Stimulated activated naive CD8-positive, alpha-beta T cell treated with anti-CD3 and anti-CD28 coated beads, Interleukin-15, Interleukin-2, amounts not matched to agents 100 U/mL and 50 U/mL, for 24 hours (primary cell): ENCODE results near the gene PIGU.
A peak's percentile ranks its signal among the peaks of the same experiment; 100 is the strongest.
"Not testable (repeated sequence)": the region's sequence is repeated elsewhere in the genome, so short reads cannot be mapped to it uniquely, and the experiment has no call there.

ENCODE experiments used
- ATAC-seq: fragments of 150-1000 bp; cut with Tn5 transposase; one replicate; pipeline ENCODE4 v1.10.0; 2021
- DNase-seq: peaks from one replicate; pipeline ENCODE4 v3.0.0; 2021

Gene PIGU

GRCh38 chr20:34661811-34662210 is 15.1 kb downstream of the PIGU start:
- not testable (repeated sequence) for DNase-seq, ATAC-seq

GRCh38 chr20:34658654-34659053 is 18.2 kb downstream of the PIGU start:
- not testable (repeated sequence) for ATAC-seq, DNase-seq

- ATAC-seq (no peak), DNase-seq (no peak)
Measured at GRCh38 chr20:34654207-34654744, 22.6 kb downstream of the PIGU start.

GRCh38 chr20:34651200-34651599 is 25.7 kb downstream of the PIGU start:
- DNase-seq (no peak), ATAC-seq (no peak)

- ATAC-seq (no peak), DNase-seq (no peak)
Measured at GRCh38 chr20:34647737-34648136, 29.2 kb downstream of the PIGU start.

- ATAC-seq (no peak), DNase-seq (no peak)
Measured at GRCh38 chr20:34644951-34645350, 31.9 kb downstream of the PIGU start.

- no peak for DNase-seq
- no peak for ATAC-seq
Measured at GRCh38 chr20:34644345-34644744, 32.5 kb downstream of the PIGU start.

- DNase-seq (no peak), ATAC-seq (no peak)
Measured at GRCh38 chr20:34643928-34644327, 33.0 kb downstream of the PIGU start.

- DNase-seq (no peak), ATAC-seq (no peak)
Measured at GRCh38 chr20:34642009-34642408, 34.9 kb downstream of the PIGU start.

GRCh38 chr20:34639755-34640222 is 37.1 kb downstream of the PIGU start:
- DNase-seq (no peak), ATAC-seq (no peak)

- no peak for ATAC-seq
- DNase-seq: no peak
Measured at GRCh38 chr20:34638532-34638931, 38.4 kb downstream of the PIGU start.

GRCh38 chr20:34638039-34638292 is 38.9 kb downstream of the PIGU start:
- no peak for ATAC-seq

GRCh38 chr20:34637245-34638038 is 39.5 kb downstream of the PIGU start:
- DNase-seq (no peak), ATAC-seq (no peak)

More at GRCh38 chr20:34638039-34638292, 38.9 kb downstream of the PIGU start:
- no peak for DNase-seq

GRCh38 chr20:34636648-34637047 is 40.2 kb downstream of the PIGU start:
- DNase-seq (no peak), ATAC-seq (no peak)

- ATAC-seq (no peak), DNase-seq (no peak)
Measured at GRCh38 chr20:34634392-34634791, 42.5 kb downstream of the PIGU start.

- DNase-seq (no peak), ATAC-seq (no peak)
Measured at GRCh38 chr20:34632870-34633452, 43.9 kb downstream of the PIGU start.

GRCh38 chr20:34629904-34630303 is 47.0 kb downstream of the PIGU start:
- no peak for ATAC-seq
- DNase-seq: no peak

- ATAC-seq: no peak
Measured at GRCh38 chr20:34629342-34629741, 47.5 kb downstream of the PIGU start.

GRCh38 chr20:34628026-34628425 is 48.9 kb downstream of the PIGU start:
- DNase-seq: no peak
- ATAC-seq: no peak

More at GRCh38 chr20:34629342-34629741, 47.5 kb downstream of the PIGU start:
- DNase-seq: no peak

- no peak for ATAC-seq
- DNase-seq: no peak
Measured at GRCh38 chr20:34627458-34627857, 49.4 kb downstream of the PIGU start.

- no peak for DNase-seq
Measured at GRCh38 chr20:34626992-34627391, 49.9 kb downstream of the PIGU start.

GRCh38 chr20:34624629-34625028 is 52.3 kb downstream of the PIGU start:
- ATAC-seq (no peak), DNase-seq (no peak)

More at GRCh38 chr20:34626992-34627391, 49.9 kb downstream of the PIGU start:
- no peak for ATAC-seq

- no peak for DNase-seq
- peak; percentile 36 for ATAC-seq
Measured at GRCh38 chr20:34622821-34623451, 54.0 kb downstream of the PIGU start.
